ENCODE results near the gene SLAMF1.

GRCh38 chr1:160605792-160606479, 40.9 kb downstream of the SLAMF1 start:
- TF ChIP-seq POLR2A (IDR thresholded peaks at IDR 0.05; ENCODE audit: low read depth, low read length): no peak
- no peak for TF ChIP-seq POLR2AphosphoS5 (IDR thresholded peaks at IDR 0.05; ENCODE audit: low read depth, low read length)

All from GM12891 (cell line).